NCI-H1436 (cell line): ENCODE data around the gene SLC51A.
A peak's percentile ranks its signal among the peaks of the same experiment; 100 is the strongest.
"Not testable (repeated sequence)": the region's sequence is repeated elsewhere in the genome, so short reads cannot be mapped to it uniquely, and the experiment has no call there.

Experiments
- DNase-seq: peaks from one replicate; lab custom pipeline; 2025; lab: John Stamatoyannopoulos, UW

SLC51A gene

GRCh38 chr3:196216089-196216564 is at the start of gene SLC51A:
SLC51A (plus strand) TSS chr3:196216534; CDS start chr3:196216713, 179 bp downstream.
- no peak for DNase-seq

DNA sequence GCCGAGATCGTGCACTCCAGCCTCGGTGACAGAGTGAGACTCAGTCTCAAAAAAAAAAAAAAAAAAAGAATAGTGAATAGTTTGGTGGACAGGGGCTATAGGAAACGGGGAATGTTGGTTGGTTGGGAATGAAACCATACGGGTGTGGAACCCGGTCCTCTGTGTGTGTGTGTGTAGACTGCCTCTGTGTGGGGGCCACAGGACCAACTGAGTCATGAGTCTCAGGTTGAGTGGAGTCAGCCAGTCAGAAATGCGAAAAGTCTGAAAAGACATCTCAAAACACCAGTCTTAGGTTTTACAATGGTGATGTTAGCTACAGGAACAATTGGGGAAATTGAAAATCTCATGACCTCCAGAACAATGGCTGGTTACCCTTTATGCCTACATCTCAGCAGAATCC is 49.6 kb upstream of the SLC51A start:
- no peak for DNase-seq

DNA sequence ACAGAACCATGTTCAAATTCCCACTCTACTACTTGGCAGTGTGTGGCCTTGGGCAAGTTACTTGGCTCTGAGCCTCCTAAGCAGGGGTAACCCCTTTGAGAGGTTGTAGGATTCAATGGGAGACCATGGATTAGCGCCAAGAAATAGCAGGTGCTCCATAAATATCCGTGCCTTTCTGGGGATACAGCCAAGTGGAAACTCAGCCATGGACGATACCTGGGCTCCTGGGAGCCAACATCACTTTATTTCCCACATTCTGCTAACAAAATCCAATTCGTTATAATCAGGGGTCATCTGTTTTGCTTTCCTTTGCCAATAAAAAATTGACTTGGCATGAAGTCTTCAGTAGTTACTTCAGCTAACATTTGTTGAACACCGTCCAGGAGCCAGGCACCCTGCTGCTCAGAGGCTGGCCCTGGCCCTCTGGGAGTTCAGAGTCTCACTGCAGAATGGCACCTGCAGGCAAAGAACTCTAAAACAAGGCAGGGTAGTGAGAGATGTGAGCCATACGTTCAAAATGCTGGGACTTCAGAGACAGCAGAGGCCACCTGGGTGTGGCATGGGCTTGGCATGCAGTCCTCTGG is 47.4 kb upstream of the SLC51A start:
- DNase-seq, result peak; percentile 27

GRCh38 chr3:196169836-196170240 is 46.5 kb upstream of the SLC51A start:
- no peak for DNase-seq

- DNase-seq, result not testable (repeated sequence)
Measured at GRCh38 chr3:196170296-196170695, 46.0 kb upstream of the SLC51A start.

DNA sequence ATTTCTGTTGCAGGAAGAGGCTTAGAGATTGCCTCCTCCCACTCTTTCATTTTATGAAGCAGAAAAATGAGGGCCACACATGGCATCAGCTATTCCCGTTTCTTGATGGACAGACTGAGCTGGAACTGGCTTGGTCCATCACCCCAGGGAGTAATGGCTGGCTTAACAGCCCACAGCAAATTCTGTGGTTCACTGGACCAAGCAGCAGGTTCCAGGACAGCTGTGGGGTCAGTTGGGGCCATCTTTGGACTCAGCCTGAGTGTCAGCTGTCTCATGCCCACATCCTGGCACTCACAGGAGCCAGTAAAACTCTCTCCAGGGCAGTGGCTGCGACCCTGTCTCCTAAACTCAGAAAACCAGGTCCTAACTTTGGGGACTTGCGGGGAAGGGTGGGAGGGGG is 41.7 kb upstream of the SLC51A start:
- no peak for DNase-seq

GRCh38 chr3:196175116-196175625 is 41.2 kb upstream of the SLC51A start:
- no peak for DNase-seq

DNA sequence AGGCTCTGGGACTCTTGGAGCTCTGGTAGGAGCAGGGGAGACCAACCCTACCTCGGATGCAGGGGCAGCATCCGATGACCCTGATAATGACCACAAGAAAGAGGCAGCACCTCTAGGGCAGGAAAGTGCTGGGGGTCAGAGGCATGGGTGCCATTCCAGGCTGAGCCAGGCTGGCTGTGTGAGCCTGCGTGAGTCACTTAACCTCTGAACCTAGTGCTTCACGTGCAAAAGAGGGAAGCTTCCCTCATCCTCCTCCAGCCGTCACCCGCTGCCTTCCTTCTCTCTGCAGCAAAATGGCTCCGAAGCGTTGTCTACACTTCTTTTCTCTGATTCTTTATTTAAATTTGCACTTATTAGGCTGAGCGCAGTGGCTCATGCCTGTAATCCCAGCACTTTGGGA is 40.6 kb upstream of the SLC51A start:
- DNase-seq, result no peak

DNA sequence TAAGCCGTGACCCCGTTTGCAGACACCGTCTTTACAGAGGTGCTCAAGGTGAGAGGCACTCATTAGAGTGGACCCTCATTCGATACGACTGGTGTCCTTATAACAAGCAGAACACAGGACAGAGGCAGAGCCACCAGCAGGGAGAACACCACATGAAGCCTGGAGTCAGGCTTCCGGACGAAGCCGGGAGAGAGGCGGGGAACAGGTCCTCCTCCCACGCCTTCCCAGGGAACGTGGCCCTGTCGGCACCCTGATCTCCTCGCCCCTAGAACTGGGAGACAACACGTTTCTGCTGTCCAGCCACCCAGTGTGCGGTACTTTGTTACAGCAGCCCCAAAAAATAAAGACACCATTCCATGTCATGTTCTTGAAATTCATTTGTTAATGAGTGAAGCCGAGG is 38.8 kb upstream of the SLC51A start:
- no peak for DNase-seq

DNA sequence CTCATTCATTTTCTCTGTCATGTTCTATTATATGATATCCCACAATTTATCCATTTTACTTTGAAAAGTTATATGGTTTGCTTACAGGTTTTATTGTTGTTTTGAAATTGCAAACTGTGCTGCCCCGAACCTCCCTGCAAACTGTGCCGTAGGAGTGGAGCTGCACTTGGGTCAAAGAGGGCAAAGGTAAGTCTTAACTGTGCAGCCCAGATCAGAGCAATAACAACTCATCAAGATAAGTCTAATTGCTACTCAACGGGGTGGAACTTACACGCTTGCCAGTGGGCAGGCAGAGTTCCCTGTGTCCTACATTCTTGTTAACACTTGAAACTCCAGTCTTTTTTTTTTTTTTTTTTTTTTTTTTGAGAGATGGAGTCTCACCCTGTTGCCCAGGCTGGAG is 38.4 kb upstream of the SLC51A start:
- no peak for DNase-seq

DNA sequence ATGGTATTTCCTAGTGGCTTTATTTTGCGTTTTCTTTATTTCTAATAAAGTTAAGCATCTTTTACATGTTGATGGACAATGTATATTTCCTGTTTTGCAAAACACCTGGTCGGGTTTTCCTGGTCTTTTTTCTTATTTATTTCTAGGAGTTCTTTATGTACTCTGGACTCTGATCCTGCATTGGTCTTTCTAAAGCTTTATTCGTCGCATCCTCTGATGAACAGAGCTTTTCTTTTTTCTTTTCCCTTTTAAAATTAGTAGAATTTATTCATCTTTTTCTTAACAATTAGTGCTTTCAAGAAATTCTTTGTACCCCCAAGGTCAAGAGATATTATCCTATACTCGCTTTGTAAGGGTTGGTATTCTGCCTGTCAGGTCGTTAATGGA is 37.3 kb upstream of the SLC51A start:
- DNase-seq, result no peak

DNA sequence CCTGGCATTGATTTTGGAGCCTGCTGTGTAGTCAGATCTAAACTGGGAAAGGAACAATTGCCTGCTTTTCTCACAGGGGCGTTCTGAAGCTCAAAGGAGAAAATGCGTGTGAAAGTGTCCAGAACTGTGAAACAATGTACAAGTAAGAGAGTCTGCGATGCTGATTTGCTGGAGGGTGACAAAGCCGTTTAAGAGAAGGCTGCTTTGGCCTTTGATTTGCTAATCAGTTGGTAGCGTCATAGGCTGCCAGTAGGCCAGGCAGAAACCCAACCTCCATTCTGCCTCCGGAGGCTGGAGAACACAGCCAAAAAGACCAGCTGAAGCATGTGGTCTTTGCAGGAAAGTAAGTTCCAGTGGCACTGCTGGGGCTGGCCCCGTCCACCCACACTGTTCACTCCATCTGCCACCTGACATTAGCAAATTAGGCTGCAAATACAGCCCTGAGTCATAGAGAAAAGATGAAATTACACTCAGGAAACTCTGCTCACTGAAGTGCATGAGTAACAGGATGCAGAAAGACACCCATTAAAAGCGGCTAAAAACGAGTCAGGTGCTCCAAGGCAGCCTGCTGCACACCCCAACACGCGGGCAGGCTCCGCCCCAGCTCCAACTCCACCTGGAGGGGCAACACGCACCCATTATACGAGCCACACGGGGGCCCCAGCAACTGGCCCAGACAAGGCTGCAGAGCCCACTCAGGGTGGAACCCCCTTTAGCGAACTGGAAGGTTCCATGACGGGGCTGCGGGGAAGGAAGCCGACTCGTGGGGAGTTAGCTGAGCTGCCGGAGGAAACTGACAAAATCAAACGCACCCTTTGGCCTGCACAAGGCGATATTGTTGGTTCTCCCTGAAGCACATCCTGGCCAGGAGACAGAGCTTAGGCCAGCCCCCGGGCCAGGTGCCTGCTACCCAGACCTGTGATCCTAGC is 36.7 kb upstream of the SLC51A start:
- peak; percentile 90 for DNase-seq

DNA sequence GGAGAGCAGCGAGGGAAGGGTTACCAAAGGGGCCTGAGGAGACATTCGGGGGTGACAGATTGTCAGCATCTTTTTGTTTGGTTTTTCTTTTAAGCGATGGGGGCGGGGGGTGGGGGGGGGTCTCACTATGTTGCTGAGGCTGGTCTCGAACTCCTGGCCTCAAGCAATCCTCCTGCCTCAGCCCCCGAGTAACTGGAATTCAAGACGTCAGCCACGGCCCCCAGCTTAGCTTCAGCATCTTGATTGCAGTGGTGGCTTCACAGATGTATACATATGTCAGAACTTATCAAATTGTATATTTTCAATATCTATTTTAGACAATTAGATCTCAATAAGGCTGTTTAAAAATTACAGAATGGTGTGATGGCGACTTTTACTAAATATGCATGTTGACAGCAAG is 36.0 kb upstream of the SLC51A start:
- no peak for DNase-seq

DNA sequence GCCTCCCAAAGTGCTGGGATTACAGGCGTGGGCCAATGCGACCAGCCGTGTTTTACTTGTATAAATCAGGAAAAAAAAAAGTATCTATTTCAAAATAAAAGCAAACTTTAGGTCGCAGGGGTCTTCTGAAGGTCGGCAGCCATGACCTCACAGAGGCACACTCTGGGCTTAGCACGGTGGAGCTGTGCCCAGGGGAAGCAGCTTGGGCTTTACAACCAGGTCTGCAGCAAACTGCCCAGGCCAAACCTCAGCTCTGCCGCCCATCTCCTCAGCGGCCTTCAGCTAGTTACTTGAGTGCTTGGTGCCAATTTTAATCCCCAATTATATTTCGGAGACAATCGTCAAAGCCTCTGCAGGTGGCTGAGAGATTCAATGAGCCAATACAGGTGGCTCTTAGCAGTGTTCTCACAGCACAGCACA is 35.2 kb upstream of the SLC51A start:
- DNase-seq, result peak; percentile 82

DNA sequence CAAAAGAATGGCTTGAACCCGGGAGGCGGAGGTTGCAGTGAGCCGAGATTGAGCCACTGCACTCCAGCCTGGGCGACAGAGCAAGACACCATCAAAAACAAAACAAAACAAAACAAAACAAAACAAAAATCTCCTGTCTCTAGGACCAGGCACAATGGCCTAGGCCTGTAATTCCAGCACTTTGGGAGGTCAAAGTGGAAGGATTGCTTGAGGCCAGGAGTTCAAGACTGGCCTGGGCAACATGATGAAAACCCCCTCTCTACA is 32.2 kb upstream of the SLC51A start:
- not testable (repeated sequence) for DNase-seq

GRCh38 chr3:196184881-196185280 is 31.5 kb upstream of the SLC51A start:
- no peak for DNase-seq

- peak; percentile 75 for DNase-seq
Measured at GRCh38 chr3:196186651-196187573, 29.4 kb upstream of the SLC51A start.

DNA sequence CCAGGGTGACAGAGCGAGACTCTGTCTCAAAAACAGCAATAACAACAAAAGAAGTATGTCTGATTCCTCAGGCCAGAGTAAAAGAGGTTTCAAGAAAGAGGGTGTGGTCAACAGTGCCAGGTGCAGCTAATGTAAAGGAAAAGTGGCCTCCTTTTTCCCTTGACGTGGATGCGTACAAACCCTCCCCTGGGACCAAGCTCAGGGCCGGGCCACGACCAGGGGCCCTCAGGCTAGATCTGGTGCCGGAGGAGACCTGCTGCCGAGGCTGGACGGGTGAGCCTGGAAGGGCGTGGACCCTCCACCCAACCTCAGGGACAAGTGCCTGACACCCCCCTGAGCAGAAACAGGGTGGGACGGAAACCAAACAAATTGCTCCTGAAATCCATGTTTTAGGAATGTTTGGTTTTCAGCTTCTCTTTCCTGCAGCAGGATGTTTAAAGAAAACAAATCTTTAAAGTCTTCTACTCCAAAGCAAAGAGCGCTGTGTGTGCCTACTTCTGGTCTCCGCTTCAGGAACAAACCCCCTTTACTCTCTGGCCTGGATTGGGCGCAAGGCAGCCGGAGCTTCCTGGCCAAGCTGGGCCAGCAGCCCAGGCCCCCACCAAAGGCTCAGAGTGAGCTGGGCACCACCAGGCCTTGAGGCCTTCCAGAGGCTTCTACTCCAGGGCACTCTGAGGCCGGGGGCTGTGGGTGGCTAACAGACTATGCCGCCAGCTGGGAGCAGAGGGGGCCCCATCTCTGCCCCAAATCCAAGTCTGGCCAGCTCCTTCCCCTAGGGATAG is 26.6 kb upstream of the SLC51A start:
- DNase-seq, result peak; percentile 58

DNA sequence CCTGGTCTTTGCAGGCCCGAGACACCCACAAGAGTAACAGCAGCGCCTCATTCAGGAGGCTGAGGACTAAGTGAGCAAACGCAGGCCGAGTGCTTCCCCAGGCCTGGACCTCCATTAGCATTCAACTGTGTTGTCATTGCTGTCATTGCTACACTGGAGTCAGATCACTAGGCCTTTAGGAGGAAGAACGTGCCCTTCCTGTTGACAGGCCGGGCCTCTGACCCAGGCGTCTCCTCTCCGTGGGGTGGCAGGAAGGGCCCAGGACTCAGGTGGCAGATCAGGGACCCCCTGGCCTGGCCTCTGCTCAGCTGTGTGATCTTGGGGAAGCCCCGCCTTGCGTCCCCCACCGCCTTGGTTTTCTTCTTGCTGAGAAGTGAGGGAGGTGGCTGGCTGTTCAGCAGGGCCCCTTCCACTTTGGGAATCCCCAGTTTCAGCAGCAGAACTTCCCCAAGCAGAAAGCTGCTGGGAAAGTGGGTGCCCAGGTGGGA is 24.3 kb upstream of the SLC51A start:
- no peak for DNase-seq

DNA sequence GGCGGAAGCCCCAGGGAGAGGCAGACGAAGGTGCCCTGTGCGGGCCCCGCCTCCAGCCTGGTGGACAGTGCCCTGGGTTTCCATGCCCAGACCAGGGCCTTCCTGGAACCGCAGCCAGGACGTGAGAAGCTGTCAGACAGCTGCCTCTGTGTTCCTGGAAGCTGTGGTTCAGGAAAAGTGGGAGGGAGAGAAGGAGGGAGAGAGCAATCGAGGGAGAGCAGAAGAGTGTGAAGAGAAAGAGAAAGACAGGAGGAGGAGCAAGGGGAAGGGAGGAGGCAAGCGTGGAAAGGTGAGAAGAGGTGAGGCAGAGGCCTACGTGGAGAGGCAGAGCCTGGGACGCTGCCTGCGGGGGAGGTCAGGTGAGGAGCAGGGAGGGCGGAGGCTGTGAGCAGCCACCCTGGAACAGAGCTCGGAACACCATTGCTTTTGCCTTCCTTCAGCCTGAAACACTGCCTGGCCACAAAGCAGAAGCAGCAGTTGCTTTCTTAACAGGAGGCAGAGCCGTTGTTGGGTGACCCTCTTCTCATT is 23.7 kb upstream of the SLC51A start:
- no peak for DNase-seq

- DNase-seq, result no peak
Measured at GRCh38 chr3:196193133-196193735, 23.1 kb upstream of the SLC51A start.
